Kidney (tissue), 14 donors: Measurements from ENCODE around the gene CORO1A. TPM values are rescaled to one million over a fixed set of nuclear protein-coding genes. Genes with fewer than 3 reads are reported as not detected.

Source experiments
- DNase-seq, 5 donors: peaks; one replicate each; pipeline ENCODE4 v3.0.0-alpha.2; 2013 to 2020
- FAIRE-seq: peaks from 2 replicates; lab custom pipeline; 2012; peaks lifted over from hg19 to GRCh38; lab: Jason Lieb, UNC
- H3K27ac ChIP-seq, 2 donors: one replicate each; pipeline ENCODE4 v1.7.0; 2013; ENCODE audit warnings: low read depth in 2 of 2, low read length in 2 of 2, inconsistent platforms in 1 of 2
- H3K27me3 ChIP-seq: one replicate; pipeline ENCODE4 v1.7.1; 2013; ENCODE audit warnings: low read length, inconsistent platforms; ENCODE audit not compliant: control insufficient read depth, insufficient read depth
- H3K36me3 ChIP-seq, 3 donors: one replicate each; pipeline versions ENCODE4 v1.7.0 to v1.7.1; 2013; ENCODE audit warnings: low read length in 3 of 3, control low read depth in 1 of 3, inconsistent platforms in 1 of 3; ENCODE audit not compliant: insufficient read depth in 3 of 3, control insufficient read depth in 2 of 3
- H3K4me1 ChIP-seq, 3 donors: one replicate each; pipeline versions ENCODE4 v1.7.0 to v1.7.1; 2013; ENCODE audit warnings: low read length in 3 of 3, inconsistent platforms in 1 of 3, low read depth in 1 of 3; ENCODE audit not compliant: control insufficient read depth in 2 of 3, insufficient read depth in 2 of 3
- H3K4me3 ChIP-seq, 3 donors: one replicate each; pipeline versions ENCODE4 v1.7.0 to v1.8.1; 2013; ENCODE audit warnings: low read length in 3 of 3, control low read depth in 1 of 3, inconsistent platforms in 1 of 3
- H3K9ac ChIP-seq, 3 donors: one replicate each; pipeline versions ENCODE4 v1.7.0 to v1.7.1; 2013; ENCODE audit warnings: low read length in 3 of 3, control low read depth in 1 of 3, inconsistent platforms in 1 of 3
- H3K9me3 ChIP-seq, 3 donors: one replicate each; pipeline versions ENCODE4 v1.7.0 to v1.7.1; 2013; ENCODE audit warnings: low read length in 3 of 3, control low read depth in 1 of 3, inconsistent platforms in 1 of 3; ENCODE audit not compliant: control insufficient read depth in 2 of 3, insufficient read depth in 1 of 3
- intact Hi-C: fragments of 100-400 bp; cut with DNase I; formaldehyde crosslinking; loops from one replicate; pipeline ENCODE4 v1.11.1; 2022
- polyA plus RNA-seq: library from polyadenylated mRNA; stranded (reverse); fragments of 350-450 nt; fragmentation: Illumina TruSeq; extraction: RNeasy Lipid Tissue Mini Kit (QIAGEN cat#74804); gene quantifications from one replicate; pipeline ENCODE4 v1.2.3, GENCODE V29; 2014; ENCODE audit warnings: low read depth, low replicate concordance; ENCODE audit not compliant: insufficient read depth
- total RNA-seq: library from RNA; stranded (reverse); fragmentation: NEBNext Ultra II Directional; extraction: Animal tissue kit (Norgen Biotek cat#: 25700); gene quantifications from one replicate; pipeline ENCODE4 v1.2.1, GENCODE V29; 2021
- TF ChIP-seq, protein P1 (sequence below): IDR thresholded peaks from 3 replicates; pipeline ENCODE4 v1.5.1; 2012; ENCODE audit warnings: mild to moderate bottlenecking, moderate library complexity, borderline replicate concordance; ENCODE audit not compliant: insufficient read depth; ENCODE audit errors: extremely low read depth
- donor health status: control.
- donor health status: control.
- donor health status: control.
- donor health status: control.
- donor health status: control.
- donor health status: DM: yes; HTN: yes; CAD: no.
- donor health status: Normal renal cell carcinoma (clear cell type).

CORO1A gene
- total and polyA plus RNA-seq, 2 donors from 2014 or later, result 8.0 to 69.3 TPM

DNA sequence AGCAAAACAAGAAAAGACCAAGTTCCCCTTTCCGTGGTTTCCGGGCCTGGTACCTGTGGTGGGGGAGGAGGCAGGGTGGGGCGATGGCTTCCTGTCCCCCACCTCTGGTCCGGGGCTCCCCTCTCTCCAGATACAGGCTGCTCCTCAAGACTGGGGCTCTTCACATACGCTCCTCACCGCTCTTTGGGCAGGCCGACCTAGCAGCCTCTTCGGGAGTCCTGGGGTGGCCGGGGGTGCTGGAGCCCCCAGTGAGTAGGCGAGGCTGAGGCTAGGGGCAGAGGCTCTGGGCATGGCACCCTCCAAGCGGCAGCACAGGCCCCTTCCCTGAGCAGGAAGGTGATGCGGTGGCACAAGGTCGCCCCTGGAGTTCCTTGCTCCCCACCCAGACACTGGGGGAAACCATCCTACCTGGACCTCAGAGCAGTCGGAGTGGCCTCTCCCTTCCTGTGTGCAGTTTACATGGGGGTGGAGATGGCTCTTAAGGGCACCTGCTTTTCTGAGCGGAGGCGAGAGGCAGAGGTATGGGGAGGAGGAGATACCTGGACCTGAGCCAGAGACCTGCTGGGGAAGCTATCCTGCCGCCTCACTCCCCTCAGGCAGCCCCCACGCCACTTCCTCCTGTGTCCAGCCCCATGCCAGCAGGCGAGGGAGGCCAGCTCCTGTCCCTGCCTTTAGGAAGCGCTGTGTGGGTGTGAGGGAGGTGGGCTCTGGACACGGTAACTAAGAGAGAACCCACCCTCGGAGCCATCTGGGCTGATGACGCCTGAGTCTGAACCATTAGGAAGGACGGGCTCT, 891 bp downstream of the CORO1A start:
- H3K9ac ChIP-seq, result no peak overlapping the region
- H3K4me3 ChIP-seq, result peak overlapping the region in 1 of 3 donors; percentile 9
- FAIRE-seq, result no peak

DNA sequence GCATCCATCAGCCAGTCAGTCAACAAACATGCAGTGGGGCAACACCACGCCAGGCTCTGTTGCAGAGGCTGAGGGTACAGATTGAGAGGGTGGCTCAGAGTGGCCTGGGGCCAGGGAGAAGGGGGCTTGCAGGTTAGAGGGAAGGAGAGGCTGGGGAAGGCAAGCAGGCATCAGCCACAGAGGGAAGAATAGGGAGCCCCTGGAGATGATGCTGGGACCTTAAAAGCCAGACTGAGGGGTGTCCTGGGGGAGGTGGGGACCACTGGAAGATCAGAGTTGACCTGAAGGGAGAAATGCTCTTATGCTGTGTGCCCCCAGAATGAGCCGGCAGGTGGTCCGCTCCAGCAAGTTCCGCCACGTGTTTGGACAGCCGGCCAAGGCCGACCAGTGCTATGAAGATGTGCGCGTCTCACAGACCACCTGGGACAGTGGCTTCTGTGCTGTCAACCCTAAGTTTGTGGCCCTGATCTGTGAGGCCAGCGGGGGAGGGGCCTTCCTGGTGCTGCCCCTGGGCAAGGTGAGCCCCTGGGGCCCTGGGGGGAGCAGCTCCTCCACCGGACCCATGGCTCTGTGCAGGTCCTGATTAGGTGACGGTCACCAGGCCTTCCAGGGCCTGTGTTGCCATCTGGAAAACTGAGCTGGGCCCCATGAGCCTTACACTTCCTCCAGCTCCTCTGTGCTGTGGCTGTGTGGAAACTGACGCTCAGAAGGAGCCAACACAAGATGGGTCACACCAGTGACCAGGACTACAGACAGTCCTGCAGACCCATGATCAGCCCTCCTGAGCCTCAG, 1.7 kb downstream of the CORO1A start:
- H3K27me3 ChIP-seq, result no peaks in the 10 kb centered on the region
- no peak overlapping the region for H3K9ac ChIP-seq
- intact Hi-C loops, result no loop called here
- H3K4me1 ChIP-seq, result peaks cover 0 to 2% (median 0%) of the 10 kb centered on the region in 3 donors
- H3K9me3 ChIP-seq, result no peaks in the 10 kb centered on the region
- peak in 2 of 5 donors; percentile 60 to 77 for DNase-seq
- peak overlapping the region in 1 of 3 donors; percentile 9 for H3K4me3 ChIP-seq
- H3K27ac ChIP-seq, result peak overlapping the region in 1 of 2 donors; percentile 32
- TF ChIP-seq, protein P1, sequence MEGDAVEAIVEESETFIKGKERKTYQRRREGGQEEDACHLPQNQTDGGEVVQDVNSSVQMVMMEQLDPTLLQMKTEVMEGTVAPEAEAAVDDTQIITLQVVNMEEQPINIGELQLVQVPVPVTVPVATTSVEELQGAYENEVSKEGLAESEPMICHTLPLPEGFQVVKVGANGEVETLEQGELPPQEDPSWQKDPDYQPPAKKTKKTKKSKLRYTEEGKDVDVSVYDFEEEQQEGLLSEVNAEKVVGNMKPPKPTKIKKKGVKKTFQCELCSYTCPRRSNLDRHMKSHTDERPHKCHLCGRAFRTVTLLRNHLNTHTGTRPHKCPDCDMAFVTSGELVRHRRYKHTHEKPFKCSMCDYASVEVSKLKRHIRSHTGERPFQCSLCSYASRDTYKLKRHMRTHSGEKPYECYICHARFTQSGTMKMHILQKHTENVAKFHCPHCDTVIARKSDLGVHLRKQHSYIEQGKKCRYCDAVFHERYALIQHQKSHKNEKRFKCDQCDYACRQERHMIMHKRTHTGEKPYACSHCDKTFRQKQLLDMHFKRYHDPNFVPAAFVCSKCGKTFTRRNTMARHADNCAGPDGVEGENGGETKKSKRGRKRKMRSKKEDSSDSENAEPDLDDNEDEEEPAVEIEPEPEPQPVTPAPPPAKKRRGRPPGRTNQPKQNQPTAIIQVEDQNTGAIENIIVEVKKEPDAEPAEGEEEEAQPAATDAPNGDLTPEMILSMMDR, result no peak
- no peaks in the 10 kb centered on the region for H3K36me3 ChIP-seq
- no peak for FAIRE-seq

More for the DNA sequence above, 891 bp downstream of the CORO1A start:
- Histone ChIP-seq H3K4me1 (peaks cover 0 to 2% (median 0%) of the 10 kb centered on the region in 3 donors), H3K27me3 (no peaks in the 10 kb centered on the region), H3K9me3 (no peaks in the 10 kb centered on the region), H3K36me3 (no peaks in the 10 kb centered on the region), H3K27ac (no peak overlapping the region)
- DNase-seq, result peak in 3 of 5 donors; percentile 29 to 83 (median 68)
- TF ChIP-seq, protein P1, result no peak
- intact Hi-C loops, result no loop called here

DNA sequence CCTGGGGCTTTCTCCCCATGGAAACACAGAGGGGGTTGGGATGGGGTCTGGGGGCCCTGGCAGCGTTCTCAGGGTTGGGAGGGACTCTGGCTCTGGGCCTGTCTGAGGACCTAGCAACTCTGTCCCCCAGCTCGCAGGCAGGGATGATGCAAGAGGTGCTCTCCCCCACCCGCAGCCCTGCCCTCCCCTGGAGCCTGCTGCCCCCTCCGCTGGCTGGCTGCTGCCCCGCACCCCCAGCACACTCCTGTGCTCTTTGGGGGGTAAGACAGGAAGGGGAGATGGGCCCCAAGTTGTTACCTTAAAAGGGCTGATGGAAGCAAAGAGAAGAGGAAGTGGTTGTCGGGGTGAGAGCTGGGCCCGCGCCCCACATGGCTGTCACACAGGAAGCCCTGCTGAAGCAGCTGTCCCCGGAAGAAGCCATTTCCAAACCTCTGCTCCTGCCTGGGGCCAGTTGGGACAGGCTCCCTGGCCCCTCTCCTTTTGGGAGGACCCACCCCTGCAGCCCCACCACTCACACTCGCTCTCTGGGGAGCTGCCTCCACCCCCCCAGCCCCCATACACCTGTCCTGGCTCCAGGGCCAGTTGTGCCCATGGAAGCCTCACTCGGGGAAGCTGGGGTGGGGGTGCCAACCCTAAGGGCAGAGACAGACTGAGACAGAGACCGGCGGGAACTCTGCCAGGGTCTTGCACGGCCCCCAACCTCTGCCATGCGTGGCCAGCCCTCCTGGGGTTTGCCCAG, 2.5 kb downstream of the CORO1A start:
- no peak overlapping the region for H3K9ac ChIP-seq

More for the DNA sequence above, 2.5 kb downstream of the CORO1A start:
- TF ChIP-seq, protein P1, result no peak
- DNase-seq, result peak in 2 of 5 donors; percentile 49 to 88
- Histone ChIP-seq H3K27ac (peak overlapping the region in 1 of 2 donors; percentile 32), H3K27me3 (no peaks in the 10 kb centered on the region), H3K4me1 (peaks cover 0 to 2% (median 0%) of the 10 kb centered on the region in 3 donors), H3K36me3 (no peaks in the 10 kb centered on the region), H3K4me3 (no peak overlapping the region), H3K9me3 (no peaks in the 10 kb centered on the region)
- FAIRE-seq, result no peak
- intact Hi-C loops, result no loop called here
